ENCODE measurements around the gene FMNL2. TPM values are rescaled to one million over a fixed set of nuclear protein-coding genes. Genes with fewer than 3 reads are reported as not detected.
A peak's percentile ranks its signal among the peaks of the same experiment; 100 is the strongest.

The FMNL2 gene
- total and polyA plus RNA-seq, 2 experiments from 2014 or later = 16.5 to 45.4 TPM

DNA sequence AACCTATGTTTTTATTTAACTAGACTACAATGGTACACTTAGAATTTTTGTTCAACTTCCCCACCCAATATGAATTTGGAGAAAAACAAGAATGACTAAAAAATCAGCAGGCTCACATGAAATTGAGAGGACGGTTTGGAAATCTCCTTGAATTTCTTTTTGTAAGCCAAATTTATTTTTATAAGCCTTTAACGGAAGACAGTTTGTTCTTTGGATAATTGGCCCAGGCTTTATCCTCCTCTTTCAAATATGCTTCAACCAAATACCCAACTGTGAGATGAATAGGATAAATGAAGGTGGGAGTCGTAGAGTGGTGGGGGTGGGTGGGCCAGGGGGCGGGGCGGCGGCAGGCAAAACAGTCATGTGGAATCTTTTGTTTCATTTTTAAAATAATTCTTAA lies 60.6 kb downstream of the FMNL2 start:
- H3K4me1 ChIP-seq (ENCODE audit: insufficient read depth) = peaks cover 51% of the 10 kb centered on the region
- Mint-ChIP-seq H3K4me3 (peak overlapping the region; percentile 24; the same call in 1 of the 3 replicates), H3K36me3 (ENCODE audit: low read depth) (no peaks in the 10 kb centered on the region), H3K9me3 (no peaks in the 10 kb centered on the region), H3K4me1 (peaks cover 64% of the 10 kb centered on the region), H3K27ac (no peak overlapping the region), H3K27me3 (ENCODE audit: insufficient read depth, low read depth, poor library complexity) (peaks cover 5% of the 10 kb centered on the region)
- TF ChIP-seq STAT1 (IDR thresholded peaks at IDR 0.05; ENCODE audit: unreplicated experiment) (no peak), ZNF114 (CRISPR knock-in tag; IDR thresholded peaks at IDR 0.05) (no peak), ZNF331 (CRISPR knock-in tag; IDR thresholded peaks at IDR 0.05; ENCODE audit: low read depth) (no peak), NANOG (IDR thresholded peaks at IDR 0.05; ENCODE audit: borderline replicate concordance) (no peak), POLR2AphosphoS5 (IDR thresholded peaks at IDR 0.05; ENCODE audit: low read depth) (no peak), JUNB (IDR thresholded peaks at IDR 0.05; ENCODE audit: unreplicated experiment) (no peak), EZH2phosphoT487 (IDR thresholded peaks at IDR 0.05; ENCODE audit: unreplicated experiment) (no peak), CREB1 (CRISPR knock-in tag; IDR thresholded peaks at IDR 0.05; ENCODE audit: low read depth) (no peak), EZH2 (IDR thresholded peaks at IDR 0.05; ENCODE audit: low read depth, unreplicated experiment) (no peak)
- TF ChIP-seq, protein P1, sequence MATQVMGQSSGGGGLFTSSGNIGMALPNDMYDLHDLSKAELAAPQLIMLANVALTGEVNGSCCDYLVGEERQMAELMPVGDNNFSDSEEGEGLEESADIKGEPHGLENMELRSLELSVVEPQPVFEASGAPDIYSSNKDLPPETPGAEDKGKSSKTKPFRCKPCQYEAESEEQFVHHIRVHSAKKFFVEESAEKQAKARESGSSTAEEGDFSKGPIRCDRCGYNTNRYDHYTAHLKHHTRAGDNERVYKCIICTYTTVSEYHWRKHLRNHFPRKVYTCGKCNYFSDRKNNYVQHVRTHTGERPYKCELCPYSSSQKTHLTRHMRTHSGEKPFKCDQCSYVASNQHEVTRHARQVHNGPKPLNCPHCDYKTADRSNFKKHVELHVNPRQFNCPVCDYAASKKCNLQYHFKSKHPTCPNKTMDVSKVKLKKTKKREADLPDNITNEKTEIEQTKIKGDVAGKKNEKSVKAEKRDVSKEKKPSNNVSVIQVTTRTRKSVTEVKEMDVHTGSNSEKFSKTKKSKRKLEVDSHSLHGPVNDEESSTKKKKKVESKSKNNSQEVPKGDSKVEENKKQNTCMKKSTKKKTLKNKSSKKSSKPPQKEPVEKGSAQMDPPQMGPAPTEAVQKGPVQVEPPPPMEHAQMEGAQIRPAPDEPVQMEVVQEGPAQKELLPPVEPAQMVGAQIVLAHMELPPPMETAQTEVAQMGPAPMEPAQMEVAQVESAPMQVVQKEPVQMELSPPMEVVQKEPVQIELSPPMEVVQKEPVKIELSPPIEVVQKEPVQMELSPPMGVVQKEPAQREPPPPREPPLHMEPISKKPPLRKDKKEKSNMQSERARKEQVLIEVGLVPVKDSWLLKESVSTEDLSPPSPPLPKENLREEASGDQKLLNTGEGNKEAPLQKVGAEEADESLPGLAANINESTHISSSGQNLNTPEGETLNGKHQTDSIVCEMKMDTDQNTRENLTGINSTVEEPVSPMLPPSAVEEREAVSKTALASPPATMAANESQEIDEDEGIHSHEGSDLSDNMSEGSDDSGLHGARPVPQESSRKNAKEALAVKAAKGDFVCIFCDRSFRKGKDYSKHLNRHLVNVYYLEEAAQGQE (IDR thresholded peaks at IDR 0.05; ENCODE audit: unreplicated experiment) = no peak
- TF ChIP-seq, protein P2, sequence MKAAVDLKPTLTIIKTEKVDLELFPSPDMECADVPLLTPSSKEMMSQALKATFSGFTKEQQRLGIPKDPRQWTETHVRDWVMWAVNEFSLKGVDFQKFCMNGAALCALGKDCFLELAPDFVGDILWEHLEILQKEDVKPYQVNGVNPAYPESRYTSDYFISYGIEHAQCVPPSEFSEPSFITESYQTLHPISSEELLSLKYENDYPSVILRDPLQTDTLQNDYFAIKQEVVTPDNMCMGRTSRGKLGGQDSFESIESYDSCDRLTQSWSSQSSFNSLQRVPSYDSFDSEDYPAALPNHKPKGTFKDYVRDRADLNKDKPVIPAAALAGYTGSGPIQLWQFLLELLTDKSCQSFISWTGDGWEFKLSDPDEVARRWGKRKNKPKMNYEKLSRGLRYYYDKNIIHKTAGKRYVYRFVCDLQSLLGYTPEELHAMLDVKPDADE (IDR thresholded peaks at IDR 0.05) = no peak
- TF ChIP-seq, protein P3, sequence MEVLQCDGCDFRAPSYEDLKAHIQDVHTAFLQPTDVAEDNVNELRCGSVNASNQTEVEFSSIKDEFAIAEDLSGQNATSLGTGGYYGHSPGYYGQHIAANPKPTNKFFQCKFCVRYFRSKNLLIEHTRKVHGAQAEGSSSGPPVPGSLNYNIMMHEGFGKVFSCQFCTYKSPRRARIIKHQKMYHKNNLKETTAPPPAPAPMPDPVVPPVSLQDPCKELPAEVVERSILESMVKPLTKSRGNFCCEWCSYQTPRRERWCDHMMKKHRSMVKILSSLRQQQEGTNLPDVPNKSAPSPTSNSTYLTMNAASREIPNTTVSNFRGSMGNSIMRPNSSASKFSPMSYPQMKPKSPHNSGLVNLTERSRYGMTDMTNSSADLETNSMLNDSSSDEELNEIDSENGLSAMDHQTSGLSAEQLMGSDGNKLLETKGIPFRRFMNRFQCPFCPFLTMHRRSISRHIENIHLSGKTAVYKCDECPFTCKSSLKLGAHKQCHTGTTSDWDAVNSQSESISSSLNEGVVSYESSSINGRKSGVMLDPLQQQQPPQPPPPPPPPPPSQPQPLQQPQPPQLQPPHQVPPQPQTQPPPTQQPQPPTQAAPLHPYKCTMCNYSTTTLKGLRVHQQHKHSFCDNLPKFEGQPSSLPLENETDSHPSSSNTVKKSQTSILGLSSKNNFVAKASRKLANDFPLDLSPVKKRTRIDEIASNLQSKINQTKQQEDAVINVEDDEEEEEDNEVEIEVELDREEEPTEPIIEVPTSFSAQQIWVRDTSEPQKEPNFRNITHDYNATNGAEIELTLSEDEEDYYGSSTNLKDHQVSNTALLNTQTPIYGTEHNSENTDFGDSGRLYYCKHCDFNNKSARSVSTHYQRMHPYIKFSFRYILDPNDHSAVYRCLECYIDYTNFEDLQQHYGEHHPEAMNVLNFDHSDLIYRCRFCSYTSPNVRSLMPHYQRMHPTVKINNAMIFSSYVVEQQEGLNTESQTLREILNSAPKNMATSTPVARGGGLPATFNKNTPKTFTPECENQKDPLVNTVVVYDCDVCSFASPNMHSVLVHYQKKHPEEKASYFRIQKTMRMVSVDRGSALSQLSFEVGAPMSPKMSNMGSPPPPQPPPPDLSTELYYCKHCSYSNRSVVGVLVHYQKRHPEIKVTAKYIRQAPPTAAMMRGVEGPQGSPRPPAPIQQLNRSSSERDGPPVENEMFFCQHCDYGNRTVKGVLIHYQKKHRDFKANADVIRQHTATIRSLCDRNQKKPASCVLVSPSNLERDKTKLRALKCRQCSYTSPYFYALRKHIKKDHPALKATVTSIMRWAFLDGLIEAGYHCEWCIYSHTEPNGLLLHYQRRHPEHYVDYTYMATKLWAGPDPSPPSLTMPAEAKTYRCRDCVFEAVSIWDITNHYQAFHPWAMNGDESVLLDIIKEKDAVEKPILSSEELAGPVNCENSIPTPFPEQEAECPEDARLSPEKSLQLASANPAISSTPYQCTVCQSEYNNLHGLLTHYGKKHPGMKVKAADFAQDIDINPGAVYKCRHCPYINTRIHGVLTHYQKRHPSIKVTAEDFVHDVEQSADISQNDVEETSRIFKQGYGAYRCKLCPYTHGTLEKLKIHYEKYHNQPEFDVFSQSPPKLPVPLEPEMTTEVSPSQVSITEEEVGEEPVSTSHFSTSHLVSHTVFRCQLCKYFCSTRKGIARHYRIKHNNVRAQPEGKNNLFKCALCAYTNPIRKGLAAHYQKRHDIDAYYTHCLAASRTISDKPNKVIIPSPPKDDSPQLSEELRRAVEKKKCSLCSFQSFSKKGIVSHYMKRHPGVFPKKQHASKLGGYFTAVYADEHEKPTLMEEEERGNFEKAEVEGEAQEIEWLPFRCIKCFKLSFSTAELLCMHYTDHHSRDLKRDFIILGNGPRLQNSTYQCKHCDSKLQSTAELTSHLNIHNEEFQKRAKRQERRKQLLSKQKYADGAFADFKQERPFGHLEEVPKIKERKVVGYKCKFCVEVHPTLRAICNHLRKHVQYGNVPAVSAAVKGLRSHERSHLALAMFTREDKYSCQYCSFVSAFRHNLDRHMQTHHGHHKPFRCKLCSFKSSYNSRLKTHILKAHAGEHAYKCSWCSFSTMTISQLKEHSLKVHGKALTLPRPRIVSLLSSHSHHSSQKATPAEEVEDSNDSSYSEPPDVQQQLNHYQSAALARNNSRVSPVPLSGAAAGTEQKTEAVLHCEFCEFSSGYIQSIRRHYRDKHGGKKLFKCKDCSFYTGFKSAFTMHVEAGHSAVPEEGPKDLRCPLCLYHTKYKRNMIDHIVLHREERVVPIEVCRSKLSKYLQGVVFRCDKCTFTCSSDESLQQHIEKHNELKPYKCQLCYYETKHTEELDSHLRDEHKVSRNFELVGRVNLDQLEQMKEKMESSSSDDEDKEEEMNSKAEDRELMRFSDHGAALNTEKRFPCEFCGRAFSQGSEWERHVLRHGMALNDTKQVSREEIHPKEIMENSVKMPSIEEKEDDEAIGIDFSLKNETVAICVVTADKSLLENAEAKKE (CRISPR knock-in tag; IDR thresholded peaks at IDR 0.05) = no peak
- TF ChIP-seq, protein P4, sequence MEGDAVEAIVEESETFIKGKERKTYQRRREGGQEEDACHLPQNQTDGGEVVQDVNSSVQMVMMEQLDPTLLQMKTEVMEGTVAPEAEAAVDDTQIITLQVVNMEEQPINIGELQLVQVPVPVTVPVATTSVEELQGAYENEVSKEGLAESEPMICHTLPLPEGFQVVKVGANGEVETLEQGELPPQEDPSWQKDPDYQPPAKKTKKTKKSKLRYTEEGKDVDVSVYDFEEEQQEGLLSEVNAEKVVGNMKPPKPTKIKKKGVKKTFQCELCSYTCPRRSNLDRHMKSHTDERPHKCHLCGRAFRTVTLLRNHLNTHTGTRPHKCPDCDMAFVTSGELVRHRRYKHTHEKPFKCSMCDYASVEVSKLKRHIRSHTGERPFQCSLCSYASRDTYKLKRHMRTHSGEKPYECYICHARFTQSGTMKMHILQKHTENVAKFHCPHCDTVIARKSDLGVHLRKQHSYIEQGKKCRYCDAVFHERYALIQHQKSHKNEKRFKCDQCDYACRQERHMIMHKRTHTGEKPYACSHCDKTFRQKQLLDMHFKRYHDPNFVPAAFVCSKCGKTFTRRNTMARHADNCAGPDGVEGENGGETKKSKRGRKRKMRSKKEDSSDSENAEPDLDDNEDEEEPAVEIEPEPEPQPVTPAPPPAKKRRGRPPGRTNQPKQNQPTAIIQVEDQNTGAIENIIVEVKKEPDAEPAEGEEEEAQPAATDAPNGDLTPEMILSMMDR (conservative IDR thresholded peaks at IDR 0.05; ENCODE audit: low read depth in 2 of 2) = no peak
- H3K79me2 ChIP-seq (replicated peaks; ENCODE audit: insufficient read depth) = peaks cover 96% of the 10 kb centered on the region
- H2AFZ ChIP-seq = no peak overlapping the region
- H3K27ac ChIP-seq (ENCODE audit: low read depth) = no peak overlapping the region
- no peaks in the 10 kb centered on the region for H3K9me2 ChIP-seq (ENCODE audit: insufficient read depth)
- no peaks in the 10 kb centered on the region for H3K36me3 ChIP-seq (ENCODE audit: insufficient read depth)
- no peak overlapping the region for H3K4me3 ChIP-seq
- H3K27me3 ChIP-seq (ENCODE audit: insufficient read depth) = no peaks in the 10 kb centered on the region
- ATAC-seq (peak; percentile 19; the same call in 2 of the 3 replicates), DNase-seq (ENCODE audit: low spot score) (no peak)
- H3K4me2 ChIP-seq = peak overlapping the region; percentile 42; the same call in 1 of the 2 replicates
- H3F3A ChIP-seq (replicated peaks; ENCODE audit: low read depth) = no peaks in the 10 kb centered on the region
- H4K20me1 ChIP-seq (replicated peaks; ENCODE audit: insufficient read depth) = peaks cover 35% of the 10 kb centered on the region; the same call in 1 of the 2 replicates
